A549 treated with DMSO at 1 μM for 4 hours (cell line): ENCODE data around the gene PLK5. TPM values are rescaled to one million over a fixed set of nuclear protein-coding genes. Genes with fewer than 3 reads are reported as not detected.

ENCODE experiments used
- total RNA-seq: library from RNA; stranded (reverse); fragments of 200-300 nt; extraction: Qiagen RNA extraction; gene quantifications from 5 replicates; pipeline ENCODE4 v1.2.3, GENCODE V29; 2022; ENCODE audit warnings: low read depth

PLK5 gene, protein sequence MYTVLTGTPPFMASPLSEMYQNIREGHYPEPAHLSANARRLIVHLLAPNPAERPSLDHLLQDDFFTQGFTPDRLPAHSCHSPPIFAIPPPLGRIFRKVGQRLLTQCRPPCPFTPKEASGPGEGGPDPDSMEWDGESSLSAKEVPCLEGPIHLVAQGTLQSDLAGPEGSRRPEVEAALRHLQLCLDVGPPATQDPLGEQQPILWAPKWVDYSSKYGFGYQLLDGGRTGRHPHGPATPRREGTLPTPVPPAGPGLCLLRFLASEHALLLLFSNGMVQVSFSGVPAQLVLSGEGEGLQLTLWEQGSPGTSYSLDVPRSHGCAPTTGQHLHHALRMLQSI
- total RNA-seq: 0.03 TPM in 1 of 5 replicates, not detected in the others

DNA sequence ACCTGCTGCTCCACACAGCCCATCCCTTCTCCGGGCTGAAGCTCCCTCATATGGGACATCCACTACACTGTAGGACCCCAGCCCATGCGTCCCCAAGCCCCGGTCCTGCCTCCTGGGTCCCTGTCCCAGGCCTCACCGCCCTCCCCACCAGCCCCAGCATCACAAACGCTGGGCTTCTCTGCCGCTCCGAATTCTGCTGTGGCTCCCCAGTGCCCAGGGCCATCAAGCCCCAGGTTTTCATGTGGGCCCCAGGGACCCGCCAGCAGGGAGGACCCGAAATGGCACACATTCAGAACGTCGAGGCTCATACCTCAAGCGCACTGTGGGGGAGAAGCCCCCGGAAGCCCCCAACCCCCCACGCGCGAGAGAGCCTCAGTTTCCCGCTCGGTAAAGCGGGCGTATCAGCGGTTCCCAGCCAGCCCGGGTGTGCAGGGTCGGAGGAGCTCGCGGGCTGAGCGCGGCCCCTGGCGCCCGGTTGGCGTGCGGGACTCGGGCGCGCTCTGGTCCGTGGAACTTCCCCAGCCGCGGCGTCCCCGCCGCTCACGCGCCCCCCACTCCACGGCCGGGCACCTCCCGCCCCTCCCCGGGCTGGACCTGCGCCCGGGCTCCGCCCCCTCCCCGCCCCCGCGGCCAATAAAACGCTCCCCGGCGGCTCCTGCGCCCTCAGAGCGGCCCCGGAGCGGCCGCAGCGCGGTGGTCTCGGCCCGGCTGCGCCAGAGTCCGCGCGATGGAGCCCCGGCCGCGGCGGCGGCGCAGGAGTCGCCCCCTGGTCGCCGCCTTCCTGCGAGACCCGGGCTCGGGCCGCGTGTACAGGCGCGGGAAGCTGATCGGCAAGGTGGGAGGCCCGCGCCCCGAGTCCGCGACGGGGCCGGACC is at the start of gene PLK5:
Gene PLK5, plus strand, starts transcription at position 666 of the 875 bp plus-strand sequence. CDS start 2,920 bp downstream, outside the sequence.

GRCh38 chr19:1478934-1479707 is 44.8 kb upstream of the PLK5 start, which contains the start of gene C19orf25:
C19orf25 (minus strand) TSS chr19:1479215; CDS start chr19:1478903, 312 bp downstream.

GRCh38 chr19:1490311-1491113 is 33.4 kb upstream of the PLK5 start, which contains the start of gene PCSK4:
PCSK4 (minus strand) TSS chr19:1490350; CDS start chr19:1490346, 4 bp downstream.

DNA sequence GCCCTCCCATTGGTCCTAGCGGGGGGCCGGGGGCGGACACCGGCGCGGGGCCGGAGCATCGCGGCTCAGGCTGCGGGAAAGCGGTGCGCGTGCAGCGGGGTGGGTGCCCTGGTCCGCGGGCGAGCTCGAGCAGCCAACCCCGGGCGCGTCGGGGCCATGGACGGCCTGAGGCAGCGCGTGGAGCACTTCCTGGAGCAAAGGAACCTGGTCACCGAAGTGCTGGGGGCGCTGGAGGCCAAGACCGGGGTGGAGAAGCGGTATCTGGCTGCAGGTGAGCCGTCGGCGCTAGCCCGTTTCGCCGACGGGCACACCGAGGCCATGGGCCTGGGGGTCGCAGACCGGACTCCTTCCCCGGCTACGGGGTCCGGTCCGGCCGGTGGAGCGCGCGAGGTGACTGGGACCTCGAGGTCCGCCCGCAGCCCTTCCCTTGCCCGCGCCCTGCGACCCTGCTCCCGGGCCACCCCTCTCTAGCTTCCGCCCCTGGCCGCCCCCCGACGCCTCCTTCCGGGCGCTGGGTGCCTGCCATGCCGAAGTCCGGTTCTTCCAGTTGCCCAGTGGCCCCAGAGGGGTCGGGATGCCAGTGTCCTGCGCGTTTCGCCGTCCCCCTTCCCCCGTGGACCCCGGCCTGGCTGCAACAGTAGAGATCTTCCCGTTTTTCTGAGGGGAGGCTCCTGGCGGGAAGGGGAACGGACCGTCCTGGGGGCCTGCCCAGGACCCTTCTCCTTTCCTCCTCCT is 32.6 kb upstream of the PLK5 start, which contains the start of gene REEP6:
Gene REEP6, plus strand, starts transcription at position 68 of the 735 bp plus-strand sequence. Its CDS starts 89 bp downstream, at position 157.

GRCh38 chr19:1512671-1513498 is 11.0 kb upstream of the PLK5 start, which contains the start of gene ADAMTSL5:
ADAMTSL5 (minus strand) TSS chr19:1513019; CDS start chr19:1510943, 2,076 bp downstream.

DNA sequence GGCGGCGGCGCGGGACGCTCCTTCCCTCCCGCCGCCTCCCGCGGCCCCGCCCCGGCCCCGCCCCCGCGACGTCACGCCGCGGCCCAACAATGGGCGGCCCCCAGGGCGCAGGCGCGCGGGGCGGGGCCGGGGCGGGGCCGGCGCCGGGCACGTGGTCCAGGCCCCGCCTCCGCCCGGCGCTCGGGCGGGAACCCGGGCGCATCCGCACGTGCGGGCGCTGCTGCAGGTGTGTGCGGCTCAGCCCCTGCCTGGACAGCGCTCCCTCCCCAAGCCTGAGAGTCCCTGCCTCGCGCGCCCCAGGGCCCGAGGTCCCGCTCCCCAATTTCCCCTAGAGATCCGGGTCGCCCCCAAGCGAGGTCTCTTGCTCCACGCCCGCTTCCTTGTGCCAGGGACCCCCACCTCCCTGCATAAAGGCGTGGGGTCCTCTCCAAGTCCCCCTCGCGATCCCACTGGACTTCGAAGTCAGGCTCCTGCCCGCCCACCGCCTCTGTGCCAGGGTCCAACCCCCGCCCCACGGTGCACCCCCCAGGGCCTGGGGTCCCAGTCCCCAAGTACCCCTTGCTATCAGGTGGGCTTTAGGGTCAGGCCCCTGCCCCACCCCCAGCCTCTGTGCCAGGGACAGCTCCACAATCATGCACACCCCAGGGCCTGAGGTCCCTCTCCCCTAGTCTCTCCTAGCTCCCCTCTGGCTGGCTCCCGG is 44.6 kb downstream of the PLK5 start, which contains the start of gene MEX3D:
Gene MEX3D, minus strand, starts transcription at position 6 of the 700 bp plus-strand sequence. CDS start 267 bp downstream, outside the sequence.

Other genes starting within 250 kb of the PLK5 start
- gene FAM174C, start 248.5 kb upstream of the PLK5 start, total RNA-seq: 50.5 to 96.1 TPM (median 82.6 TPM) in 5 replicates
- gene EFNA2, start 238.2 kb upstream of the PLK5 start, total RNA-seq: 1.1 to 2.1 TPM (median 1.4 TPM) in 5 replicates
- gene NDUFS7, start 140.2 kb upstream of the PLK5 start, total RNA-seq: 61.3 to 78.6 TPM (median 70.3 TPM) in 5 replicates
- gene GAMT, start 122.5 kb upstream of the PLK5 start, total RNA-seq: 25.1 to 40.6 TPM (median 35.1 TPM) in 5 replicates
- 81.3 to 109 TPM (median 103 TPM) in 5 replicates for gene DAZAP1, start 116.5 kb upstream of the PLK5 start, total RNA-seq
- gene RPS15, start 85.7 kb upstream of the PLK5 start, total RNA-seq: 1,625 to 1,906 TPM (median 1,687 TPM) in 5 replicates
- gene APC2, start 74.0 kb upstream of the PLK5 start, total RNA-seq: 0.91 to 2.5 TPM (median 2.0 TPM) in 5 replicates
- gene C19orf25, start 44.9 kb upstream of the PLK5 start, total RNA-seq: 10.9 to 20.9 TPM (median 20.3 TPM) in 5 replicates
- 0.64 to 1.2 TPM (median 0.89 TPM) in 5 replicates for gene PCSK4, start 33.7 kb upstream of the PLK5 start, total RNA-seq
- gene REEP6, start 32.9 kb upstream of the PLK5 start, total RNA-seq: 3.7 to 5.9 TPM (median 4.9 TPM) in 5 replicates
- 2.7 to 4.2 TPM (median 3.4 TPM) in 5 replicates for gene ADAMTSL5, start 11.1 kb upstream of the PLK5 start, total RNA-seq
- 5.7 to 11.9 TPM (median 10.1 TPM) in 5 replicates for gene MEX3D, start 44.2 kb downstream of the PLK5 start, total RNA-seq
- 37.2 to 56.9 TPM (median 47.8 TPM) in 5 replicates for gene MBD3, start 68.8 kb downstream of the PLK5 start, total RNA-seq
- gene UQCR11, start 81.4 kb downstream of the PLK5 start, total RNA-seq: 93.1 to 175 TPM (median 172 TPM) in 5 replicates
- 38.6 to 70.5 TPM (median 58.8 TPM) in 5 replicates for gene TCF3, start 128.5 kb downstream of the PLK5 start, total RNA-seq
- gene ONECUT3, start 229.4 kb downstream of the PLK5 start, total RNA-seq: 0.01 TPM in 1 of 5 replicates, not detected in the others